Measurements from ENCODE around the gene KANSL1L.

The KANSL1L gene

DNA sequence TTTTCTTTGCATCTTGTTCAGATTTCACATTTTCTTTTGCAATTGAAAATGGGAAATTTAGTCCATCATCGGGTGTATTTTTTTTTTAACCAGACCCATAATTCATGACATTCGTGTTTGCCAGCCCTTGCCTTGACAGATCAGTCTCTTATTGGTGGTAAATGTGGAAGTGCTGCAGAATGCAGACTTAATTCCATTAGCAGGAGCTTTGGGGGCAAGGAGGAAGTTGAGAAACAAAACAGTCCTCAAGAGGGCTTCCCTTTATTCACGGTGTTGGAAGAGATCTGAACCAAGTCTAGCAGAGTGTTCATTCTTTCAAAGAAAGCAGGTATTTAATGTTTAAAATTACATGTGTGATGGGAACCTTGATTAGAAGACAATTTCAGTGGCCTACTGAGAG is 185.3 kb downstream of the KANSL1L start:
- TF ChIP-seq, protein P1, sequence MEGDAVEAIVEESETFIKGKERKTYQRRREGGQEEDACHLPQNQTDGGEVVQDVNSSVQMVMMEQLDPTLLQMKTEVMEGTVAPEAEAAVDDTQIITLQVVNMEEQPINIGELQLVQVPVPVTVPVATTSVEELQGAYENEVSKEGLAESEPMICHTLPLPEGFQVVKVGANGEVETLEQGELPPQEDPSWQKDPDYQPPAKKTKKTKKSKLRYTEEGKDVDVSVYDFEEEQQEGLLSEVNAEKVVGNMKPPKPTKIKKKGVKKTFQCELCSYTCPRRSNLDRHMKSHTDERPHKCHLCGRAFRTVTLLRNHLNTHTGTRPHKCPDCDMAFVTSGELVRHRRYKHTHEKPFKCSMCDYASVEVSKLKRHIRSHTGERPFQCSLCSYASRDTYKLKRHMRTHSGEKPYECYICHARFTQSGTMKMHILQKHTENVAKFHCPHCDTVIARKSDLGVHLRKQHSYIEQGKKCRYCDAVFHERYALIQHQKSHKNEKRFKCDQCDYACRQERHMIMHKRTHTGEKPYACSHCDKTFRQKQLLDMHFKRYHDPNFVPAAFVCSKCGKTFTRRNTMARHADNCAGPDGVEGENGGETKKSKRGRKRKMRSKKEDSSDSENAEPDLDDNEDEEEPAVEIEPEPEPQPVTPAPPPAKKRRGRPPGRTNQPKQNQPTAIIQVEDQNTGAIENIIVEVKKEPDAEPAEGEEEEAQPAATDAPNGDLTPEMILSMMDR (IDR thresholded peaks at IDR 0.05; ENCODE audit: unreplicated experiment in 3 of 3) = no peak
- H3K27ac Mint-ChIP-seq = no peak overlapping the region
- no peaks in the 10 kb centered on the region for H3K9me3 Mint-ChIP-seq
- no peaks in the 10 kb centered on the region for H3K36me3 Mint-ChIP-seq (ENCODE audit: low read depth)
- H3K27me3 Mint-ChIP-seq (ENCODE audit: low read depth) = peaks cover 4% of the 10 kb centered on the region
- no peaks in the 10 kb centered on the region for H3K4me1 Mint-ChIP-seq
- no peak overlapping the region for H3K4me3 Mint-ChIP-seq

DNA sequence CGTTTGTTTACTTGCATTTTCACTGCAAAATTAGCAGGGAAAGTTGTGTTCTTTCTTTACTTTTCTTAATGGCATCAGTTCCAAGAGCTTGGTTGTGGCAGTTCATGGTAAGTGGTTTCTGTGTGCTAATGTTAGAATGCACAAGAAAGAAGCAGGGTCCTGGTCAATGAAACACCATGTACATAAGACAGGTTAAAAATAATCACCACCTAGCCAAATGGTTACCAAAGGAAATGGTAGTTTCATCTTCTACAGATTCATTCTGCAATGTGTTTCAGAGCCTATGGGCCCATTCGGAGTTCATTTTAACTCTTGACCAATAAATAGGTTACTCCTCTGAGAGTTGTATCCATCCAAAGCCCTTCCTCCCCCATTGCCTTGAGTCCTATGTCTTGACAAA is 186.9 kb downstream of the KANSL1L start:
- no peak overlapping the region for H3K4me3 Mint-ChIP-seq
- H3K27ac Mint-ChIP-seq = no peak overlapping the region
- H3K36me3 Mint-ChIP-seq (ENCODE audit: low read depth) = no peaks in the 10 kb centered on the region
- no peaks in the 10 kb centered on the region for H3K4me1 Mint-ChIP-seq
- no peaks in the 10 kb centered on the region for H3K9me3 Mint-ChIP-seq
- TF ChIP-seq, protein P1 (IDR thresholded peaks at IDR 0.05; ENCODE audit: unreplicated experiment in 3 of 3) = no peak
- H3K27me3 Mint-ChIP-seq (ENCODE audit: low read depth) = peaks cover 4% of the 10 kb centered on the region

DNA sequence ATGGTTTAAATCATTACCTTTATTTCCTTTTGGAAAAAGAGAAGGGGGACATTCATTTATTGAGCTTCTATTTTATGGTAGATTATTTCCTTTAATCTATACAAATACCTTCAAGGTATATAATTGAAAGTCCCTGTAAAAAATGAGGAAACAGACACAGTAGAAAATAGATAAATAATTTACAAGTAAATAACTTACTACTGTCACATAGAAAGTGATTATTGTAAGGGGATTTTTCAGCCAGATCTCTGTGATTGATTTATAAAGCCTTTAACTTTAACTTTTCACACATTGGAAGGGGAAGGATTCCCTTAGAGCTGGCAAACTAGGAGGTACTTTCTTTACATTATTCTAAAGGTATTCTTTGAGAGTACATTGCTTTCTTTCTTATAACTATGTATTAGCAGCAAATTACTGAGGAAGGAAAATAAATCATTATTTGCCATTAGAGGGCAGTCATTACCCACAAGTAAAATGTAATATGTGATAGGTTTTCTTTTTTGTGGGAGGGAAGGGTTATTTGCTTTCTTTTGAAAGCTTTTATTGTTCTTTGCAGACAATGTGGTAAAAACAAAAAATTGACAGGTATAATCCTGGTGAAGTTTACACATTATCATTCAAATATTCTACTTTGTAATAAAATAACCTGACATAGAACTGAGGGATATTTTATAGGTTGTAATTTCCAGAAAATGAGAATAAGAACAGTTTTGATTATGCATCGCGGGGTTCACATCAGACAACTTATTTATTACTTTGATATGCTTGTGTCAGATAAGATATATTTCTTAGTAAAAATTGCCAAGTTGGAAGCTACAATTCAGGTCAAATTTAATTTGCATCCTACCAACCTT is 193.6 kb downstream of the KANSL1L start:
- H3K27ac Mint-ChIP-seq = no peak overlapping the region
- H3K9me3 Mint-ChIP-seq = no peaks in the 10 kb centered on the region
- H3K27me3 Mint-ChIP-seq (ENCODE audit: low read depth) = peaks cover 9% of the 10 kb centered on the region
- no peaks in the 10 kb centered on the region for H3K4me1 Mint-ChIP-seq
- TF ChIP-seq, protein P1 (IDR thresholded peaks at IDR 0.05; ENCODE audit: unreplicated experiment in 3 of 3) = peak; percentile 48 to 65 (median 56)
- H3K4me3 Mint-ChIP-seq = no peak overlapping the region
- no peaks in the 10 kb centered on the region for H3K36me3 Mint-ChIP-seq (ENCODE audit: low read depth)

DNA sequence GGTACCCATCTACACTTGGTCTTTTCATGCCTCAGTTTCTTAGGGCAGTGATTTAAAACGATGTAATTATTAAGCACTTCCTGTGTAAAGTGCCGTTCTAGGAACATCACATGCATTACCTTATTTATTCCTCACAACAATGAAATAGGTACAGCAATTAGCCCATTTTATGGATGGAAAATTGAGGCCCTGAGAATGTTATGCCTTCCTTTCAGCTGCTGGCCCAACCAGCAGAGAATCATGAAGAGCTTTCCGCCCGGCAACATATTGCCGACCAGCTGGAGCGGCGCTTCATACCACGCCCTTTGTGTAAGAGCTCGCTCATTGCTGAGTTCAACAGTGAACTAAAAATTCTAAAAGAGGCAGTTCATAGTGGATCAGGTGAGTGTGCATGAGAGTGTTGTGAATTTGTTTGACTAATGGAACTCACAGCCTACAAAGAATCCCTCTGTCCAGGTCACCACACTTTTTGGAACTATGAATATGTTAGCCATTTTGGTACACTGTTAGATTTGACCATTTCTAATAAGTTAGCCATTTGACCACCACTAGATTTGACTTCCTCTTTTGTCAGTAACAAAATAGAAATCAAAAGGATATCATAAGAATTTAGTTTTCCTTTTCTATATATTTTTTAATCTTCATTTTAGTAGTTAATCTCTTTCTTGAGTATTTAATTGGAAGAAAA is 194.4 kb downstream of the KANSL1L start:
- Mint-ChIP-seq H3K27ac (no peak overlapping the region), H3K27me3 (ENCODE audit: low read depth) (peaks cover 7% of the 10 kb centered on the region)
- TF ChIP-seq, protein P1 (IDR thresholded peaks at IDR 0.05; ENCODE audit: unreplicated experiment in 3 of 3) = no peak

DNA sequence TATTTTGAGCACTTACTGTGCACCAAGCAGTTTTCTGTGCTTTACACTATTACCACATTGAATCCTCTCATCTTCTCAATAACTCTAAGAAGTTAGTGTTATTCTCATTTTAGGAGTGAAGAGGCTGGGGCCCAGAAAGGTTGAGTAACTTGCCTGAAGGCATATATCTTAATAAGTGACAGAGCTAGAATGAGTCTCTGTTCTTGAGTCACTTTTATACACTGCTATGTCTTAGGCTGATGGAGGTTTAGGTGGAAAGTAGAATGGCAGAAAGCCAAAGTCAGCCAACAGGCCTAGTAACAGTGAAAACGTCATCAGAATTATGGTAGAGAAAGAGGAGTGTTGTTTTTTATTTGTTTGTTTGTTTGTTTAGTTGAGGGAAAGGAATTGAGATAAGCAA is 196.6 kb downstream of the KANSL1L start:
- TF ChIP-seq, protein P1 (IDR thresholded peaks at IDR 0.05; ENCODE audit: unreplicated experiment in 3 of 3) = no peak
- Mint-ChIP-seq H3K4me1 (no peaks in the 10 kb centered on the region), H3K27ac (no peak overlapping the region), H3K27me3 (ENCODE audit: low read depth) (peaks cover 7% of the 10 kb centered on the region), H3K36me3 (ENCODE audit: low read depth) (no peaks in the 10 kb centered on the region), H3K9me3 (no peaks in the 10 kb centered on the region), H3K4me3 (no peak overlapping the region)

More for the DNA sequence above, 194.4 kb downstream of the KANSL1L start:
- H3K4me3 Mint-ChIP-seq = no peak overlapping the region
- no peaks in the 10 kb centered on the region for H3K4me1 Mint-ChIP-seq
- no peaks in the 10 kb centered on the region for H3K9me3 Mint-ChIP-seq
- H3K36me3 Mint-ChIP-seq (ENCODE audit: low read depth) = no peaks in the 10 kb centered on the region

All from nephron (organoid).